HAP-1 (cell line): Measurements from ENCODE around the gene PRKAA2.
A peak's percentile ranks its signal among the peaks of the same experiment; 100 is the strongest.
"Not testable (repeated sequence)": the region's sequence is repeated elsewhere in the genome, so short reads cannot be mapped to it uniquely, and the experiment has no call there.

Experiments used
- DNase-seq, 2 experiments: peaks; one replicate each; pipeline ENCODE4 v3.0.0-alpha.2; 2016 to 2020; ENCODE audit warnings: low spot score in 2 of 2
- H3K27me3 ChIP-seq: fragments of 250-450 bp; sonication (Bioruptor Pico); 2 replicates; pipeline ENCODE4 v1.5.1; 2020; ENCODE audit warnings: low read depth, mild to moderate bottlenecking, moderate library complexity
- H3K36me3 ChIP-seq: fragments of 250-450 bp; sonication (Bioruptor Pico); replicated peaks from 2 replicates; pipeline ENCODE4 v1.5.1; 2020; ENCODE audit warnings: mild to moderate bottlenecking
- H3K4me1 ChIP-seq: fragments of 250-450 bp; sonication (Bioruptor Pico); 2 replicates; pipeline ENCODE4 v1.5.1; 2020; ENCODE audit warnings: mild to moderate bottlenecking
- H3K4me3 ChIP-seq: fragments of 250-450 bp; sonication (Bioruptor Pico); 2 replicates; pipeline ENCODE4 v1.5.1; 2020; ENCODE audit warnings: mild to moderate bottlenecking, moderate library complexity
- H3K9me3 ChIP-seq: fragments of 250-450 bp; sonication (Bioruptor Pico); 2 replicates; pipeline ENCODE4 v1.5.1; 2020; ENCODE audit warnings: mild to moderate bottlenecking, moderate library complexity
- in situ Hi-C: fragments of 300-500 bp; cut with MboI; formaldehyde crosslinking; loops from 3 replicates; pipeline ENCODE4 v1.14.3; 2020; ENCODE audit warnings: low sequenced_read_pairs, inconsistent platforms, mixed read lengths

The PRKAA2 gene

GRCh38 chr1:56644919-56645676 is at the start of gene PRKAA2:
PRKAA2 (plus strand) TSS chr1:56645314; CDS start chr1:56645388, 74 bp downstream.
- H3K36me3 ChIP-seq = no peaks in the 10 kb centered on the region
- peak within 1 kb of the TSS; percentile 47 for H3K4me3 ChIP-seq
- in situ Hi-C loops = no loop called here
- no peaks in the 10 kb centered on the region for H3K9me3 ChIP-seq
- H3K27me3 ChIP-seq = no peaks in the 10 kb centered on the region
- peak; percentile 20 to 73 for DNase-seq
- peaks cover 23% of the 10 kb centered on the region for H3K4me1 ChIP-seq

GRCh38 chr1:56595397-56596191 is 49.5 kb upstream of the PRKAA2 start:
- H3K36me3 ChIP-seq, H3K4me1 ChIP-seq, H3K4me3 ChIP-seq, H3K27me3 ChIP-seq, H3K9me3 ChIP-seq, DNase-seq: not testable (repeated sequence)
- in situ Hi-C loops = loop anchor here (25.0 kb wide), 2 partner anchors 408 to 908 kb away; no protein-coding TSS in a partner anchor

- DNase-seq, H3K27me3 ChIP-seq, H3K36me3 ChIP-seq, H3K4me1 ChIP-seq, H3K9me3 ChIP-seq, H3K4me3 ChIP-seq, in situ Hi-C loops: not testable (repeated sequence)
Observed at GRCh38 chr1:56610097-56610496, 35.0 kb upstream of the PRKAA2 start.

DNA sequence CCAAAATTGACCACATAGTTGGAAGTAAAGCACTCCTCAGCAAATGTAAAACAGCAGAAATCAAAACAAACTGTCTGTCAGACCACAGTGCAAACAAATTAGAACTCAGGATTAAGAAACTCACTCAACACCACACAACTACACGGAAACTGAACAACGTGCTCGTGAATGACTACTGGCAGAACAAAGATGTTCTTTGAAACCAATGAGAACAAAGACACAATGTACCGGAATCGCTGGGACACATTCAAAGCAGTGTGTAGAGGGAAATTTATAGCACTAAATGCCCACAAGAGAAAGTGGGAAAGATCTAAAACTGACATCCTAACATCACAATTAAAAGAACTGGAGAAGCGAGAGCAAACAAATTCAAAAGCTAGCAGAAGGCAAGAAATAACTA is 34.3 kb upstream of the PRKAA2 start:
- H3K27me3 ChIP-seq, H3K36me3 ChIP-seq, H3K4me3 ChIP-seq, in situ Hi-C loops, DNase-seq, H3K4me1 ChIP-seq, H3K9me3 ChIP-seq: not testable (repeated sequence)

GRCh38 chr1:56617141-56617540 is 28.0 kb upstream of the PRKAA2 start:
- H3K4me3 ChIP-seq = no peak overlapping the region
- in situ Hi-C loops = no loop called here
- peak; percentile 24 to 77 for DNase-seq
- H3K27me3 ChIP-seq = no peaks in the 10 kb centered on the region
- peaks cover 9% of the 10 kb centered on the region for H3K4me1 ChIP-seq
- no peaks in the 10 kb centered on the region for H3K9me3 ChIP-seq
- H3K36me3 ChIP-seq = no peaks in the 10 kb centered on the region

- Histone ChIP-seq H3K27me3 (peaks cover 30% of the 10 kb centered on the region), H3K4me3 (no peak overlapping the region), H3K4me1 (no peaks in the 10 kb centered on the region; the same call in 1 of the 2 replicates), H3K36me3 (no peaks in the 10 kb centered on the region), H3K9me3 (no peaks in the 10 kb centered on the region)
- DNase-seq = no peak
- in situ Hi-C loops = no loop called here
Observed at GRCh38 chr1:56625819-56626440, 19.2 kb upstream of the PRKAA2 start.

- in situ Hi-C loops = no loop called here
- Histone ChIP-seq H3K36me3 (no peaks in the 10 kb centered on the region), H3K4me1 (no peaks in the 10 kb centered on the region; the same call in 1 of the 2 replicates), H3K4me3 (no peak overlapping the region), H3K27me3 (peaks cover 30% of the 10 kb centered on the region), H3K9me3 (no peaks in the 10 kb centered on the region)
- no peak for DNase-seq
Observed at GRCh38 chr1:56626546-56626945, 18.6 kb upstream of the PRKAA2 start.

DNA sequence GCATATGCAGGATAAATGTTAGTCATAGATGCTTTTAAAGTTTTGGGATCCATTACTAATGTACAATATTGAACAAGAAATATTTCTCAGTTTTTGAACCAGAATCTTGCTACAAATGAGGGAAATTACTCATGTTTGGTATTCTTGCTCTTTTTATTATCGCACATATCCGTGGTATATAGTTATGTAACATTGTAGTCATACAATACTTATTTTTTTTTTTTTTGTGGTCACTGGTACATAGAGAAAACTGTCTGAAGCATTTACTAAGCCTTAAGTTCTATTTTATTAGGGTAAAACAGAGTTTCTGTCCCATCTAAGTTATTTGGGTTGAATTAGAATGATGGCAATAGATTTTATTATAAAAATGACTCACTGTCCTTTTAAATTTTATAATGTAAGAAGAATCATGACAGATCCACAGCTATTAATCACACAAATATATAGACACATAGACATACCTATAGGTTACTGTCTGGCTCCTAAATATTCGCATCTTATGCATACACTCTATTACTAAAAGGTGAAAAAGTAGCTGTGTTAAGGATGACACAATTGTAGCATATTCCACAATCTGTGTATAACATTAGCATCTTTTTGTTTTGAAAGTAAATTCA is 18.0 kb upstream of the PRKAA2 start:
- Histone ChIP-seq H3K9me3 (no peaks in the 10 kb centered on the region), H3K4me3 (no peak overlapping the region), H3K4me1 (no peaks in the 10 kb centered on the region; the same call in 1 of the 2 replicates), H3K36me3 (no peaks in the 10 kb centered on the region), H3K27me3 (peaks cover 32% of the 10 kb centered on the region)
- in situ Hi-C loops = no loop called here
- DNase-seq = no peak

- DNase-seq = no peak
- Histone ChIP-seq H3K27me3 (peaks cover 32% of the 10 kb centered on the region), H3K4me3 (no peak overlapping the region), H3K36me3 (no peaks in the 10 kb centered on the region), H3K9me3 (no peaks in the 10 kb centered on the region), H3K4me1 (no peaks in the 10 kb centered on the region; the same call in 1 of the 2 replicates)
- in situ Hi-C loops = no loop called here
Observed at GRCh38 chr1:56627636-56628039, 17.5 kb upstream of the PRKAA2 start.

DNA sequence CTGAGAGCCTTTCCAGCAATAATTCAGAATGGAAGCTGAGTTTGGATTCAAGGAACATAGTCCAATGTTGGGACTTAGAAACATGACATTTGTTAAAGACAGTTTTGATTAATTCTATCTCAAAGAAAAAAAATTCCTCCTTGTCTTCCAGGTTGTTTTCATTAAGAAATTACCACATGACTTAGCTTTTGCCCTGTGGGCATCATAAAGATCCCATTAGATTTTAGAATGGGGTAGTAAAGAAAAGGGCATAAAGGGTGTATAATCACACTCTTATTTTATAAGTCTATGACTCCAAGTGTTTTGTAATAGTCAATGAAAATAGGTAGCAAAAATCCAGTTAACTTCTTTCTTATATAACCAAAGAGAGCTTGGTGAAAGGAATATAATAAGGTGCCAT is 14.3 kb upstream of the PRKAA2 start:
- DNase-seq = peak; percentile 11 to 57
- in situ Hi-C loops = no loop called here
- Histone ChIP-seq H3K4me3 (no peak overlapping the region), H3K36me3 (no peaks in the 10 kb centered on the region), H3K4me1 (no peaks in the 10 kb centered on the region; the same call in 1 of the 2 replicates), H3K27me3 (peaks cover 24% of the 10 kb centered on the region), H3K9me3 (no peaks in the 10 kb centered on the region)

DNA sequence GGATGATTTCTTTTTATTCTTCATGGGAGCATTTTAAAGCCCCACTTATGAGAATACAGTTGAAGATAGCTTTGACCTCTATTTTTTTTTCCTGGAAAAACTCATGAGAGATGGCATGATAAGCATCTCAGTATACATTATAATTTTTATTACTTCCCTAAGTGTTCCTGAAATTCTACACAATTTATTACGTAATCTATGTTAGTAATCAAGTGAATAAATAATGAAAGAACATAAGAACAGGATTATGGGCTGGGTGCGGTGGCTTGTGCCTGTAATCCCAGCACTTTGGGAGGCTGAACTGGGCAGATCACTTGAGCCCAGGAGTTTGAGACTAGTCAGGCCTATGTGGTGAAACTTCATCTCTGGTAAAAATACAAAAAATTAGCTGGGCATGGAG is 13.2 kb upstream of the PRKAA2 start:
- H3K9me3 ChIP-seq = no peaks in the 10 kb centered on the region
- no peaks in the 10 kb centered on the region; the same call in 1 of the 2 replicates for H3K4me1 ChIP-seq
- H3K36me3 ChIP-seq = no peaks in the 10 kb centered on the region
- H3K27me3 ChIP-seq = peaks cover 15% of the 10 kb centered on the region
- no peak overlapping the region for H3K4me3 ChIP-seq
- DNase-seq = no peak
- in situ Hi-C loops = no loop called here

GRCh38 chr1:56634981-56635380 is 10.1 kb upstream of the PRKAA2 start:
- no peak for DNase-seq

GRCh38 chr1:56638248-56638647 is 6.9 kb upstream of the PRKAA2 start:
- no peak for DNase-seq
- H3K9me3 ChIP-seq = no peaks in the 10 kb centered on the region
- peaks cover 1% of the 10 kb centered on the region for H3K4me1 ChIP-seq
- no peaks in the 10 kb centered on the region for H3K27me3 ChIP-seq
- H3K4me3 ChIP-seq = no peak overlapping the region
- no peaks in the 10 kb centered on the region for H3K36me3 ChIP-seq
- in situ Hi-C loops = no loop called here

More at GRCh38 chr1:56634981-56635380, 10.1 kb upstream of the PRKAA2 start:
- in situ Hi-C loops = no loop called here
- H3K4me3 ChIP-seq = no peak overlapping the region
- no peaks in the 10 kb centered on the region for H3K9me3 ChIP-seq
- no peaks in the 10 kb centered on the region for H3K36me3 ChIP-seq
- H3K27me3 ChIP-seq = peaks cover 2% of the 10 kb centered on the region
- no peaks in the 10 kb centered on the region; the same call in none of the 2 replicates for H3K4me1 ChIP-seq
